B cell (primary cell): ENCODE data around the gene KAZN. TPM values are rescaled to one million over a fixed set of nuclear protein-coding genes. Genes with fewer than 3 reads are reported as not detected.

Experiments used
- ATAC-seq: fragments of 200-7000 bp; cut with Tn5 transposase; one replicate; pipeline ENCODE4 v1.10.0; 2021; ENCODE audit warnings: low read depth, mild to moderate bottlenecking, moderate number of reproducible peaks, moderate library complexity
- CTCF ChIA-PET: fragments of 350-600 bp; sonication (Branson Sonifier 250); formaldehyde crosslinking; loops from one replicate; lab custom pipeline; 2021; ENCODE audit warnings: antibody characterized with exemption, inconsistent platforms; lab: Charles Lee
- POLR2A ChIA-PET: fragments of 350-600 bp; sonication (Branson Sonifier 250); formaldehyde crosslinking; loops from one replicate; lab custom pipeline; 2021; ENCODE audit warnings: antibody characterized with exemption; lab: Charles Lee
- DNase-seq: peaks from one replicate; pipeline ENCODE4 v3.0.0; 2013
- H2AFZ ChIP-seq: 2 replicates; pipeline ENCODE4 v1.6.1; 2012; ENCODE audit warnings: mild to moderate bottlenecking, low read depth, low read length; ENCODE audit not compliant: insufficient read depth, poor library complexity, severe bottlenecking
- H3K27ac ChIP-seq, 2 donors: 1 replicate in 1 of 2; 2 replicates in 1 of 2; pipeline ENCODE4 v1.5.1; 2012 to 2013; ENCODE audit warnings: low read length in 2 of 2, mild to moderate bottlenecking in 2 of 2, moderate library complexity in 1 of 2
- H3K27me3 ChIP-seq, 4 experiments: fragments of 200-600 bp in 1 of 4; sonication (generic) in 1 of 4; replicated peaks in 1 of 4; 1 replicate in 2 of 4; 2 replicates in 2 of 4; pipeline versions ENCODE4 v1.6.1 to v1.7.0; 2013 to 2016; ENCODE audit warnings: low read length in 3 of 4, mild to moderate bottlenecking in 2 of 4, mixed read lengths in 1 of 4, moderate library complexity in 1 of 4; ENCODE audit not compliant: insufficient read depth in 4 of 4, control insufficient read depth in 3 of 4; ENCODE audit errors: control extremely low read depth in 1 of 4
- H3K36me3 ChIP-seq, 2 experiments: replicated peaks in 1 of 2; 1 replicate in 1 of 2; 2 replicates in 1 of 2; pipeline versions ENCODE4 v1.6.1 to v1.7.1; 2013; ENCODE audit warnings: low read length in 1 of 2; ENCODE audit not compliant: insufficient read depth in 2 of 2, control insufficient read depth in 1 of 2; ENCODE audit errors: control extremely low read depth in 1 of 2, extremely low read depth in 1 of 2
- H3K4me1 ChIP-seq, 2 donors: fragments of 200-600 bp in 1 of 2; sonication (generic) in 1 of 2; 1 replicate in 1 of 2; 2 replicates in 1 of 2; pipeline versions ENCODE4 v1.5.1 to v1.6.1; 2013 to 2017; ENCODE audit warnings: low read length in 2 of 2; ENCODE audit not compliant: control insufficient read depth in 2 of 2, insufficient read depth in 2 of 2
- H3K4me2 ChIP-seq: replicated peaks from 2 replicates; pipeline ENCODE3; 2012; ENCODE audit warnings: mild to moderate bottlenecking, low read depth, low read length; ENCODE audit not compliant: poor library complexity, severe bottlenecking
- H3K4me3 ChIP-seq, 5 experiments: fragments of 200-600 bp in 1 of 5; sonication (generic) in 1 of 5; 1 replicate in 3 of 5; 2 replicates in 2 of 5; pipeline versions ENCODE4 v1.5.1 to v1.7.0; 2011 to 2016; ENCODE audit warnings: low read length in 4 of 5, mild to moderate bottlenecking in 4 of 5, low read depth in 2 of 5, control low read depth in 1 of 5, moderate library complexity in 1 of 5; ENCODE audit not compliant: insufficient read depth in 1 of 5; ENCODE audit errors: control extremely low read depth in 1 of 5, extremely low read depth in 1 of 5
- H3K79me2 ChIP-seq: fragments of 200-600 bp; sonication (generic); one replicate; pipeline ENCODE4 v1.6.0; 2016; ENCODE audit warnings: low read length; ENCODE audit not compliant: control insufficient read depth, insufficient read depth
- H3K9ac ChIP-seq: fragments of 200-600 bp; sonication (generic); 2 replicates; pipeline ENCODE4 v1.6.1; 2017; ENCODE audit warnings: mild to moderate bottlenecking, low read length, moderate library complexity
- H3K9me3 ChIP-seq, 3 donors: one replicate each; pipeline versions ENCODE4 v1.6.1 to v1.7.1; 2013; ENCODE audit warnings: low read length in 2 of 3; ENCODE audit not compliant: control insufficient read depth in 2 of 3, insufficient read depth in 1 of 3; ENCODE audit errors: control extremely low read depth in 1 of 3
- H4K20me1 ChIP-seq: 2 replicates; pipeline ENCODE4 v1.6.0; 2012; ENCODE audit warnings: mild to moderate bottlenecking, low read length; ENCODE audit not compliant: insufficient read depth, control insufficient read depth, poor library complexity, severe bottlenecking
- H3K27ac Mint-ChIP-seq: one replicate; pipeline ENCODE4 v1.8.0; 2021; ENCODE audit warnings: mixed read lengths
- H3K27me3 Mint-ChIP-seq: one replicate; pipeline ENCODE4 v1.8.0; 2021; ENCODE audit warnings: mixed read lengths
- H3K4me1 Mint-ChIP-seq: one replicate; pipeline ENCODE4 v1.8.0; 2021; ENCODE audit warnings: mixed read lengths
- H3K4me3 Mint-ChIP-seq: one replicate; pipeline ENCODE4 v1.8.0; 2021; ENCODE audit warnings: mixed read lengths
- H3K9me3 Mint-ChIP-seq: one replicate; pipeline ENCODE4 v1.8.0; 2022; ENCODE audit warnings: mixed read lengths; ENCODE audit not compliant: insufficient read depth
- CTCF ChIP-seq: fragments of 200-600 bp; IDR thresholded peaks from one replicate; pipeline ENCODE4 v1.8.0; 2022; ENCODE audit warnings: antibody characterized with exemption, mild to moderate bottlenecking
- EZH2 ChIP-seq: IDR thresholded peaks from 2 replicates; pipeline ENCODE4 v1.6.1; 2012; ENCODE audit warnings: borderline replicate concordance, low read depth, mild to moderate bottlenecking, moderate library complexity, low read length; ENCODE audit not compliant: insufficient read depth, poor library complexity, severe bottlenecking
- WGBS: methylation state at CpG from one replicate; pipeline ENCODE4 v1.1.5; 2013; ENCODE audit warnings: missing lambda C conversion rate; ENCODE audit not compliant: insufficient coverage; 5-methylcytosine and 5-hydroxymethylcytosine counted together
- intact Hi-C: fragments of 100-400 bp; cut with micrococcal nuclease; formaldehyde crosslinking; loops from one replicate; pipeline ENCODE4 v1.10.0; 2022
- polyA plus RNA-seq: library from polyadenylated mRNA; depleted of rRNA; stranded (reverse); fragments of >200 nt; gene quantifications from 2 replicates; pipeline ENCODE4 v1.2.3, GENCODE V29; 2012
- total RNA-seq, 2 donors: library from RNA; stranded (reverse); fragments of 120-200 nt in 1 of 2; gene quantifications; 1 replicate in 1 of 2; 2 replicates in 1 of 2; pipeline versions ENCODE4 v1.2.3 to v1.2.4, GENCODE V29; 2013 to 2022

KAZN gene
- total and polyA plus RNA-seq, 2 donors (not counting 1 experiment from before 2014, with no cell fraction given) = 0.13 to 0.39 TPM

GRCh38 chr1:14808768-14809167 lies 210.3 kb downstream of the KAZN start:
- H3K4me1 Mint-ChIP-seq = no peaks in the 10 kb centered on the region
- no peaks in the 10 kb centered on the region for H3K4me1 ChIP-seq
- H3K4me2 ChIP-seq = no peak overlapping the region
- no peak overlapping the region for H3K27ac Mint-ChIP-seq
- no peaks in the 10 kb centered on the region for H4K20me1 ChIP-seq
- no peak overlapping the region for H3K4me3 Mint-ChIP-seq
- H3K27me3 ChIP-seq = no peaks in the 10 kb centered on the region
- H3K9ac ChIP-seq = no peak overlapping the region
- H3K9me3 Mint-ChIP-seq = peaks cover 5% of the 10 kb centered on the region
- H2AFZ ChIP-seq = no peak overlapping the region
- ChIA-PET CTCF (no interaction called here), POLR2A (no interaction called here)
- no peaks in the 10 kb centered on the region for H3K36me3 ChIP-seq
- WGBS = 83% methylated on average over 2 of the region's 2 CpGs
- no peak for DNase-seq
- H3K27ac ChIP-seq = no peak overlapping the region
- TF ChIP-seq EZH2 = no peak
- TF ChIP-seq CTCF = no peak
- H3K4me3 ChIP-seq = no peak overlapping the region
- peaks cover 3% of the 10 kb centered on the region for H3K27me3 Mint-ChIP-seq
- ATAC-seq = no peak
- intact Hi-C loops = no loop called here
- H3K9me3 ChIP-seq = peaks cover 2 to 25% (median 9%) of the 10 kb centered on the region in 3 donors
- H3K79me2 ChIP-seq = no peaks in the 10 kb centered on the region

- H3K9me3 Mint-ChIP-seq = peaks cover 5% of the 10 kb centered on the region
- CTCF ChIA-PET = no interaction called here
- no peak for ATAC-seq
- no peaks in the 10 kb centered on the region for H4K20me1 ChIP-seq
- intact Hi-C loops = no loop called here
- H3K36me3 ChIP-seq = no peaks in the 10 kb centered on the region
- no peak overlapping the region for H3K27ac Mint-ChIP-seq
- TF ChIP-seq CTCF (no peak), EZH2 (no peak)
- H3K9ac ChIP-seq = no peak overlapping the region
- no peak overlapping the region for H3K4me3 ChIP-seq
- H3K4me2 ChIP-seq = no peak overlapping the region
- no peaks in the 10 kb centered on the region for H3K79me2 ChIP-seq
- peaks cover 3% of the 10 kb centered on the region for H3K27me3 Mint-ChIP-seq
- no peaks in the 10 kb centered on the region for H3K4me1 Mint-ChIP-seq
- H2AFZ ChIP-seq = no peak overlapping the region
- POLR2A ChIA-PET = no interaction called here
- no peak overlapping the region for H3K4me3 Mint-ChIP-seq
- peaks cover 2 to 25% (median 9%) of the 10 kb centered on the region in 3 donors for H3K9me3 ChIP-seq
- 95% methylated on average over 3 of the region's 9 CpGs for WGBS
- no peak overlapping the region for H3K27ac ChIP-seq
- no peak for DNase-seq
- no peaks in the 10 kb centered on the region for H3K4me1 ChIP-seq
- H3K27me3 ChIP-seq = no peaks in the 10 kb centered on the region
Observed at GRCh38 chr1:14809191-14809981, 210.9 kb downstream of the KAZN start.
